Measurements from ENCODE around the gene QRICH2. TPM values are rescaled to one million over a fixed set of nuclear protein-coding genes. Genes with fewer than 3 reads are reported as not detected.

Gene QRICH2
- total RNA-seq, 4 donors from 2014 or later: 1.2 to 10.7 (median 3.1) TPM

GRCh38 chr17:76345377-76345974 is 37.4 kb upstream of the QRICH2 start:
- H3K4me3 ChIP-seq: no peak overlapping the region
- no peaks in the 10 kb centered on the region for H3K9me3 ChIP-seq
- no peak for DNase-seq
- TF ChIP-seq POLR2A (IDR thresholded peaks at IDR 0.05): no peak
- no peak for TF ChIP-seq CTCF (IDR thresholded peaks at IDR 0.05)
- no peak overlapping the region for H3K27ac ChIP-seq
- no peaks in the 10 kb centered on the region for H3K4me1 ChIP-seq
- peaks cover 0 to 64% (median 0%) of the 10 kb centered on the region in 3 donors for H3K36me3 ChIP-seq
- H3K27me3 ChIP-seq: no peaks in the 10 kb centered on the region

GRCh38 chr17:76343106-76343505 is 35.0 kb upstream of the QRICH2 start:
- Histone ChIP-seq H3K4me1 (no peaks in the 10 kb centered on the region), H3K36me3 (peaks cover 0 to 62% (median 0%) of the 10 kb centered on the region in 3 donors)

GRCh38 chr17:76341301-76341700 is 33.2 kb upstream of the QRICH2 start:
- no peak for DNase-seq
- TF ChIP-seq CTCF (IDR thresholded peaks at IDR 0.05) (no peak), POLR2A (IDR thresholded peaks at IDR 0.05) (no peak)
- Histone ChIP-seq H3K9me3 (no peaks in the 10 kb centered on the region), H3K36me3 (peaks cover 0 to 44% (median 0%) of the 10 kb centered on the region in 3 donors), H3K4me3 (no peak overlapping the region), H3K27ac (no peak overlapping the region), H3K27me3 (no peaks in the 10 kb centered on the region), H3K4me1 (no peaks in the 10 kb centered on the region)

More at GRCh38 chr17:76343106-76343505, 35.0 kb upstream of the QRICH2 start:
- Histone ChIP-seq H3K27me3 (no peaks in the 10 kb centered on the region), H3K27ac (no peak overlapping the region), H3K4me3 (no peak overlapping the region), H3K9me3 (no peaks in the 10 kb centered on the region)
- DNase-seq: no peak
- no peak for TF ChIP-seq POLR2A (IDR thresholded peaks at IDR 0.05)
- no peak for TF ChIP-seq CTCF (IDR thresholded peaks at IDR 0.05)

GRCh38 chr17:76337413-76337777 is 29.3 kb upstream of the QRICH2 start:
- no peaks in the 10 kb centered on the region for H3K27me3 ChIP-seq
- DNase-seq: no peak
- peaks cover 0 to 12% (median 0%) of the 10 kb centered on the region in 3 donors for H3K36me3 ChIP-seq
- no peak overlapping the region for H3K27ac ChIP-seq
- H3K9me3 ChIP-seq: no peaks in the 10 kb centered on the region
- H3K4me1 ChIP-seq: no peaks in the 10 kb centered on the region
- H3K4me3 ChIP-seq: no peak overlapping the region
- TF ChIP-seq CTCF (IDR thresholded peaks at IDR 0.05): no peak
- no peak for TF ChIP-seq POLR2A (IDR thresholded peaks at IDR 0.05)

GRCh38 chr17:76336756-76337412 is 28.8 kb upstream of the QRICH2 start:
- no peaks in the 10 kb centered on the region for H3K27me3 ChIP-seq
- DNase-seq: peak in 1 of 3 donors; percentile 21

More at GRCh38 chr17:76336756-76337412, 28.8 kb upstream of the QRICH2 start:
- no peaks in the 10 kb centered on the region for H3K4me1 ChIP-seq
- H3K9me3 ChIP-seq: no peaks in the 10 kb centered on the region
- no peak overlapping the region for H3K27ac ChIP-seq
- H3K36me3 ChIP-seq: peaks cover 0 to 7% (median 0%) of the 10 kb centered on the region in 3 donors
- TF ChIP-seq CTCF (IDR thresholded peaks at IDR 0.05) (no peak), POLR2A (IDR thresholded peaks at IDR 0.05) (no peak)
- no peak overlapping the region for H3K4me3 ChIP-seq

All from Peyer's patch (tissue), 4 donors.